ENCODE data around the gene DES.

GRCh38 chr2:219388907-219389156 is 29.3 kb upstream of the DES start:
- TF ChIP-seq SMC3 (IDR thresholded peaks at IDR 0.05; ENCODE audit: low read length) (no peak), CTCF (CRISPR knock-in tag; IDR thresholded peaks at IDR 0.05) (no peak), GLI4 (CRISPR knock-in tag; IDR thresholded peaks at IDR 0.05; ENCODE audit: borderline replicate concordance) (no peak), FOSL1 (CRISPR knock-in tag; IDR thresholded peaks at IDR 0.05; ENCODE audit: borderline replicate concordance) (no peak), USF2 (IDR thresholded peaks at IDR 0.05; ENCODE audit: low read depth, low read length) (no peak), USF2 (CRISPR knock-in tag; IDR thresholded peaks at IDR 0.05; ENCODE audit: borderline replicate concordance) (no peak), ZZZ3 (CRISPR knock-in tag; IDR thresholded peaks at IDR 0.05; ENCODE audit: borderline replicate concordance) (no peak), ZNF782 (CRISPR knock-in tag; IDR thresholded peaks at IDR 0.05; ENCODE audit: borderline replicate concordance) (no peak), REST (IDR thresholded peaks at IDR 0.05; ENCODE audit: borderline replicate concordance in 1 of 2, low read depth in 1 of 2, low read length in 2 of 2) (no peak), MAZ (IDR thresholded peaks at IDR 0.05; ENCODE audit: borderline replicate concordance, low read depth, low read length) (no peak), MAZ (CRISPR knock-in tag; IDR thresholded peaks at IDR 0.05; ENCODE audit: low read depth) (no peak), ZNF75D (CRISPR knock-in tag; IDR thresholded peaks at IDR 0.05; ENCODE audit: borderline replicate concordance) (no peak), ATF1 (CRISPR knock-in tag; IDR thresholded peaks at IDR 0.05) (no peak), MEIS1 (CRISPR knock-in tag; IDR thresholded peaks at IDR 0.05; ENCODE audit: borderline replicate concordance) (no peak), U2AF1 (optimal IDR thresholded peaks at IDR 0.05; ENCODE audit: low read depth, low read length) (no peak), HCFC1 (IDR thresholded peaks at IDR 0.05; ENCODE audit: low read depth, low read length) (no peak)

All from HepG2 (cell line).